HG02642 (cell line): Measurements from ENCODE around the gene PPP1CA.

Source experiments
- ATAC-seq: cut with Tn5 transposase; IDR thresholded peaks from one replicate; pipeline ENCODE4 v1.9.1; 2021; ENCODE audit warnings: mild to moderate bottlenecking; ENCODE audit not compliant: unreplicated experiment, poor library complexity

PPP1CA gene

DNA sequence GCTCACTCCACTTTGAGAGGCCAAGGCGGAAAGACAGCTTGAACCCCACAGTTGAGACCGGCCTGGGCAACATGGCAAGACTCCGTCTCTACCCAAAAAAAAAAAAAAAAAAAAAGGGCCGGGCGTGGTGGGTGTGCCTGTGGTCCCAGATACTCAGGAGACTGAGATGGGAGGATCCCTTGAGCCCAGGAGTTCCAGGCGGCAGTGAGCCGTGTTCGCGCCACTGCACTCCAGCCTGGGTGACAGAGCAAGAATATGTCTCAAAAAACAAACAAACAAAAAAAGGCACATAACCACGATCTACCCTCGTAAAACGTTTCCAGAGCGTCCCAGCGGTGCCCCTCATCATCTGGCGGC lies 10.7 kb downstream of the PPP1CA start:
- ATAC-seq, result no peak

DNA sequence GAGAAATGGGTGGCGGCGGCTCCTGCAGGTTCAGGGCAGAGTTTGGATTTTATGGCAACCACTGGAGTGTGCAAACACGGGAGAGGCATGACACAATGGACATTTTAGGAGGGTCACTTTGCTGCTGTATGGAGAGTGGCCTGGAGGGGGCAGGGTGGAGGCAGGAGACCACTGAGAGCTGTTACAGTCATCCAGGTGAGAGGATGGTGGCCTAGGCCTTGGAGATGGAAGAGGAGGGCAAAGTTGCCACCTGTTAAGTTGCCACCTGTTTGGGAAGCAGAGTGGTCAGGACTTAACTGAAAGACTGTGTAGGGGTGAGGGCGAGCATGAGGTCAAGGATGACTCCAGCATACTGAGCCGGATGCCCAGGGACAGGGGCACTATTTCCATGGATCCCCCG lies 12.2 kb downstream of the PPP1CA start:
- ATAC-seq, result no peak

DNA sequence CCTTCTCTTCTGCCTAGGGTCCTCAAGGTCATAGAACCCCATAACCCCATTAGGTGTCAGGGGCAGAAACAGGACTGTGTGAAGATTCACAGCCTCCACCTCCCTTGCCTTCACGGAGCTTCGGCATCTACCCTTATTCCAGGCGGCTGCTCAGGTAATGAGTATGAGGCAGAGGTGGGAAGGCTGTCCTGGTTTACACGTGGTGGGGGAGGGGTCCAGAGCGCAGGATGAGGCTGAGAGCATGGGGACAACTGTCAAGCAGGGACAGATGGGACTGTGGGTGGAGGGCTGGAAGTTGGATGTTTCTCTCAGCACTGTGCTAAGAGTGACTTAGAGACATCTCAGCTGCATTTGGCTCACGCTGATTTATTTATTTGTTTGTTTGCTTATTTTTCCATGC lies 14.1 kb downstream of the PPP1CA start:
- ATAC-seq, result no peak

DNA sequence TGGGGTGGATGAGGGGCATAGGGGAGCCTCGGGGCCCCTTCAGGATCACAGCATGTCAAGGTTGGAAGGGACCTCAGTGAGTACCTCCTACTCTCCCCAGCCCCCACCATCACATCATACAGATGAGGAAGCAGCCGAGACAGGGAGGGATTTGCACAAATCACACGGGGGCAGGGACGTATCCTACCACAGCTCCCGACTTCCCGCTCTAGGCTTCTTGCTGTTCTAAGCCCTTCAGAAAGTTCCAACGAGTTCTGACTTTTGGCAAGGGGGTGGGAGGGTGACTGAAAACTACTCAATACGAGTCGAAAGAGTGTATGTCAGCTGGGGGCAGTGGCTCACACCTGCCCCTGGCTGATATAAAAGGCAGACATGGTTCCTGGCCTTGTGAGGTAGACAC lies 14.6 kb downstream of the PPP1CA start:
- ATAC-seq, result no peak

DNA sequence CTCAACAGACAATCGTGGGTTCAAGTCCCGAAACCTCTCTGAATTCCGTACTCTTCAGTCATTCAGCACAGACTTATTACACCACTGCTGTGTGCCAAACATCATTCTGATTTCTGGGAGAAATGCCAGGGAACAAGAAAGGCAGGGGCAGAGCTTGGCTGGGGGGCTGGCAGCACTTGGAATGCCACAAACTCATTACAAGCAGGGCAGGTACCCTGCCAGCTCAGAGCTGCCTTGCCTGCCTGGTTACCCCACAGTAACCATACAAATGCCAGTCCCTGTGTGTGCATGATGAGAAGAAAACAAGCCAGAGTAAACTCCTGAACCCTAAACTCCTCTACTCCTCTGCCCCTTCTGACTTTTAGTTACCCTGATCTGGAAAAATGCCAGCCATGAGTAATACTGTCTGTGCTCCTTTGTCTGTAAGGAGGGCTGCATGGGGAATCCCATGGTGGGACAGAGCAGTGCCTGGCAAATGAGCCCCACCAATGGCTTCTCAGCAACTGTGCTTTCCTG lies 16.7 kb downstream of the PPP1CA start:
- ATAC-seq, result no peak

DNA sequence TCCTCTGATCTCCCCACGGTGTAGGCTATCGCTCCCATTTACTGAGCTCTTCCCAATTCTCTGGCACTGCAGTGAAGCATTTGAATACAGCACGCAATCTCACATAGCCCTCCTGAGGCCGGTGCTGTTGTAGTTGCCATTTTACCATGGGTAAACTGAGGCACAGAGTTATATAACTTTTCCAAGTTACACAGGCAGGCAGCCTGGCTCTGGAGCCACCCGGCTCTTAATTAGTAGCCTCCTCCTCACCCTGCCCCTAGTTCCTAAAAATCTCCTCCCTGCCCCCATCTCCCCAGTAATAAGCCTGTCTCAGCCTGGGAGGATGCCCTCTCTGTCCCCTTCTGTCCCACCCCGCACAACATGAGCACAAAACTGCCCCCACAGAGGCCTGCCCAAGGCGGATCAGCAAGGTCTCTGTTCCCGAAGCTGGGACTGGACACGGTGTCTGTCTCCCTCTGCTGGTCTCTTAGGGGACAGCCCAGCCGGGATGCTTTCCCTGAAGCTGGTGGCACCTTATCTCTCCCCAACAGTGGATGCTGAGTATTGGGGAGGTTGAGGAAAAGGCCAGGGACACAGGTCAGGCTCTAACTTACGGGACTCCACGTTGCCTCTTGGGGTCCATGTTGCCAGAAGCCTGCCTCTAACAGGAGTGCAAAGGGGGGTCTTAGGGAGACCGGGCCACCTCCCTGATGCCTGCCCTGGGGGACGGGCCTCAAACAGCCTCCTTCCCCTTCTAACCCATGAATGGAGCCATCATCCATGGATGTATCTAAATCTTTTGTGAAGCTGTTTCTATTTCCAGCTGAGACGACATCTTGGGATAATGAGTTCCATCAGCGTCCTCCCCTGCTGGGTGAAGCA lies 19.2 kb downstream of the PPP1CA start:
- peak; percentile 57 for ATAC-seq

DNA sequence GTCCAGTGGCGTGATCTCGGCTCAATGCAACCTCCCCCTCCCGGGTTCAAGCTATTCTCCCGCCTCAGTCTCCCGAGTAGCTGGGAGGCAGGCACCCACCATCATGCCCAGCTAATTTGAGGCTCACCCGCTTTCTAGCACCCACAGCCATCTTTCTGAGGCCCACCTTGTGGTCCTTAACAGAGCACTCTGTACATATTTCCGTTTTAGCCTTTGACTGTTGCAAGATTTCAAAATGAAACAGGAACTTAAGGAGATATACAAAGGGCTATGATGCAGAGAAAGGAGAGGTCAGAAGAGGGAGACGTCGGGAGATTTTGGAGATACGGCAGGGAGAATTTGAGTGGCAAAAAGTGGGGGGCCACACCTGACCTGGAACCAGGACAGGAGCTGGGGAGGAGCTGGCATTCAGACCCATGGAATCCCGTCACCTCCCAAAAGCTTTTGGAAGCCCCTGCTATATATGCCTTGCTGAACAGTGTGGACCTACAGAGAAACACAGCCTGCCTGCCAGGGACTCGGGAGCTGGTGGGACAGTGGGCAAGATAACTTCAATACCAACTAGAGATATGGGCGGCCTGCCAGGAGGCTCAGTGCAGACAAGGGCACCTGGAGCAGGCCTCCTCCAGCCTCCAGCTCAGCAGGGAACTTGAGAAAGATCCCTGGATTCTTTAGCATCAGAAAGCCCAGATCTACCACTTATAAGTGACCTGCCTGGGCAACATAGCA lies 20.2 kb downstream of the PPP1CA start:
- no peak for ATAC-seq

DNA sequence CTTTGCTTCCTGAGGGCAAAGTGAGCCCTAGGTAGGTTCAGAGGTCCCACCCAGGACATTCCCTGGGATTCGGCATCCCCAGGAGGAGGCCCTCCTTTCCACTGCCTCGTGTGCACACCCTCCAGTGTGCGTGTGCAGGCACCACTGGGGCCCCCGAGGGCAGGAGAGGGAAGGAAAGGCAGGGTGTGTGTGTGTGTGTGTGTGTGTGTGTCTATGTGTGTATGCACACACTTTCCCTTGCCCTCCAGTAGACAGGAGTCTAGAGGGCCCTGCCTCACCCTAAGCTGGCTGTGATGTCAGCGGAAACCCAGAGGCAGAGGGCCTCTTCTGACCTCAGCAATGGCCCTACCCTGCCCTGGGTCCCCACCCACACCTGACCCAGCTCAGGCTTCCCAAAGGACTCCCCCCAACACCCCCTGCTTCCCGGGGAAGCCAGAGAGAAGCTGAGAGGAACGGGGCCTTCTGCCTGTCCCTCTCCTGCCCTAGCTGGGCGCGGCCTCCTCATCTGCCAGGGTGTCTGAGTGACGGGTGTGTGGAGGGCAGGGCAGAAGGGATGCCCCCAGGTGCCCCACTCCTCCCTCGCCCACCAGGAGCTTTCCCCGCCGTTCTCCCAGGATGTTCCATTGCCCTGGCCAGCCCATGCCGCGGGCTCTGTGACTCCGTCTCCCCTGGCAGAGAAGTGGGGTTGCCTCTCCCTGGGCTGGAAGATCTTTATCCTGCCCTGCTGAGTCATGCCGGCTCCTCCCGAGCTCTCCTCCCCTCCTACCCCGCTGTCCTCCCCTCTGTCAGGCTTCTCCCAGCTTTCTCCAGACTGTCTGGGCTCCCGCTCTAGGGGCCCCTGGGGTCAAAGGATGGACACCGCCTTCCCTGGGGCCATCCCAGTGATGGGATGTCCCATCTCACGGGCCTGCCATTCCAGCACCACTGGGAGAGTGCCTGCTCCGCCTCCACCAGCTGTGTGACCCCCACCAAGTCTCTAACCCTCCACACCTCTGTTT lies 22.3 kb downstream of the PPP1CA start:
- ATAC-seq, result no peak

DNA sequence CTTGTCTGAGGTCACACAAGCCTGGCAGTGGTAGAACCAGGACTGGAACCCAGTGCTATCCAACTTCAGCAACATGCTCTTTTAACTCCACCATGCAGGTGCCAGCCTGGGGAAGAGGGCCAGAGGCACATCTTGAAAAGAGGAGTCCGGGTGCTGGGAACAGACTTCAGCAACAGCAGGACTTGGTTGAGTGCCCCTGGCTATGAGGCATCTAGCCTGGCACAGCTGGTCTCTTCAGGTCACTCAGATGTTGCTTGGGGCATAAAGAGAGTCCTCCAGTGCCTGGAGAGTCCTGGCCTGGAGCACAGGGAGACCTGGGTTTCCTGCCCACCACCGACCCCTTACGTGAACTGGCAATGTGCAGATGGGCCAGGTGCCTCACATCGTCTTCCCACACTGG lies 23.1 kb downstream of the PPP1CA start:
- ATAC-seq, result no peak

DNA sequence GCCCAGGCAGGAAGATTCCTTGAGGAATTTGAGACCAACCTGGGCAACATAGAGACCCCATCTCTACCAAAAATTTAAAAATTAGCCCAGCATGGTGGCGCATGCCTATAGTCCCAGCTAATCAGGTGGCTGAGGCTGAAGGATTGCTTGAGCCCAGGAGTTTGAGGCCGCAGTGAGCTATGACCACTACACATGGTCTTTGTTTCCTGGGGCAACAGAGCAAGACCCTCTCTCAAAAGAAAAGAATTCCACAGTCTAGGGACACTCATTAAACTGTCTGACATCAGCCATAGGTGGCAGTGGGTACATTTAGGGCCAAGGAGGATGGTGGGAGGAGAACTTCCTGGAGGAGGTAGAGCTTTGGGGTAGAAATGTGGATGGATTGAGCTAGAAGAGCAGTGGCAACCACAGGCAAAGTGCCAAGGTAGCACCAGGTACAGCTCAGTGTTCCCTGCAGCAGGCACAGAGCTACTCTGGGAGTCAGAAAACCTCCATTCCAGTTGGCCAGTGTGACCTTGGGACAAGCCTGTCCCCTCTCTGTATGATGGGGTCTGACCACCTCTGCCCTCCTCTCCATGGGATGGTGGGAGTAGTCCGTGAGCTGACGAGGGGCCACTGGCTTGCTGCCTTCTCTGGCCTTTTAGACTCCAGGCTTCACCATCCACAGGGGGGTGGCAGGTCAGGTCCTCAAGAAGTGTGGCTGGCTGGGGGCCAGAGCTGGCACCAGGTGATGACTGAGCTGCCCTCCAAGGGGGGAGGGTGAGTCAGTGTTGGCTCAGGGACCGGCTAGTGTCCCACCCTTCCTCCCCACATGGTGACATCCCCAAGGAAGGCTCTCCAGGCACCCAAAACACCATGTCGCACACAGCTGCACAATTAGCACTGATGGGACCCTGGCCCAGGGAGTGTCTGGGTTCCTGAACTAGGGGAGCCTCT lies 24.5 kb downstream of the PPP1CA start:
- no peak for ATAC-seq

DNA sequence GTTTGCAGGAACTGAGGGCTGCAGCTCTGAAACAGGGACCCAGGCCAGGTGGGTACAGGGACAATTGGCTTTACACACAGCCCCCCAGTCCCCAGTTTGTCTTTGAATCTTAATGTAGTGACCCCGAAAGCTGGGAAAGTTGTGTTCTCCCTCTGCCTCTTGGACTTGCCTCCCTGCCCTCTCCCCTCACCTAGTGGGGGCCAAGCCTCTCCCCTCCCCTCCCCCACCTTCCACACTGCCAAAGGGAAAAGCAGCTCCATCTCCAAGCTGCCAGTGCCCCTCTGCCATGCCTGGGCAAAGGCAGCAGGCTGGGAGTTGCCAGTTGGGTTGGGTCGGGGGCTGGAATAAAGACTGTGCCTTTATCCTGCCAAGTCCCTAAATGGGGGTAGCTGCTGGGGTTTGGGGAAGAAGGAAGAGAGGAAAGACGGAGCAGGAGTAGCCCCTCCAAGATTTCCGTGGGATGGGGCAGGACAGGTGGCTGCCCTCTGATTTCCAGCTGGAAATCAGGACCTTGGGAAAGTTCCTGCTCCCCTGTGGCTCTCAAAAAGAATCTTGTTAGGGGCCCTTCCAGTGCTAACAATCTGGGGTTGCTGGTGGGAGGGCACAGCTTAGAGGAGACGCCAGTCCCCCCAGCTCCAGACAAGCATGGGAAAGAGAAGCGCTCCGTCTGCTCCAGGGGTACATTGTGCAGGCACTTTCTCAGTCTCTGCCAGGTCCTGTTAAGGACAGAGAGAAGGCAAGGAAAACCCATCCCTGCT lies 25.4 kb downstream of the PPP1CA start:
- ATAC-seq, result no peak

DNA sequence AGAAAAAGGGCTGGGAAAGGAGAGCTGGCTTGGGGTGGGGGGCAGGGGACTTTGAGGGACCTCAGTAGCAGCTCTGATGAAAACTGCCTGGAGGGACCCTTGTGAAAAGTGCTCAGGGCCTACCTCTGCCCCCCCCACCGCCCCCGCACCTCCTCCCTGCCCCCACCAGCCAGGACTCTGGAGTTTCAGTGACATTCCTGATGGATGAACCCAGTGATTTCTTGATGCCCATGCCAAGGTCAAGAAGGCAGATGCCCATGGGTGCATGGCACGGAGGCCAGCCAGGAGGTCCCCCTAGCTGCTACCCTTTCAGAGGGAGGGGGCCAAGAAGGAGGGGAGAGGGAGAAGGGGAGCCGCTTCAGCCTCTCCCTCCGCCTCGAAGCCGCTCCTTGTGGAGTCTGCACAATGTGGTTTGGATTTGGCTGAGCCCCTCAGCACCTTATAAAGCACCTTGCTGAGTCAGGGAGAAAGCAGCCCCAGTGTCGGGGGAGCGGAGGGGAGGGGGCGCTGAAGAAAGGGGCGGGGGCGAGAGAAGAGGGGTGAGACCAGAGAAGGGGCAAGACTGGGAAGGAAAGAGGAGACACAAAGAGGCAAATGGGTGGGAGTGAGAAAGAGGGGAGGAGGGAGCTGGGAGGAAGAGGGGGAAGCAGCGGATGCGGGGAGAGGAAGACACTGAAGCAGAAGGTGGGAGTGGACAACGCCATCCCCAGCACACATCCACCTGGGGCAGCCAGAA lies 26.2 kb downstream of the PPP1CA start:
- no peak for ATAC-seq

DNA sequence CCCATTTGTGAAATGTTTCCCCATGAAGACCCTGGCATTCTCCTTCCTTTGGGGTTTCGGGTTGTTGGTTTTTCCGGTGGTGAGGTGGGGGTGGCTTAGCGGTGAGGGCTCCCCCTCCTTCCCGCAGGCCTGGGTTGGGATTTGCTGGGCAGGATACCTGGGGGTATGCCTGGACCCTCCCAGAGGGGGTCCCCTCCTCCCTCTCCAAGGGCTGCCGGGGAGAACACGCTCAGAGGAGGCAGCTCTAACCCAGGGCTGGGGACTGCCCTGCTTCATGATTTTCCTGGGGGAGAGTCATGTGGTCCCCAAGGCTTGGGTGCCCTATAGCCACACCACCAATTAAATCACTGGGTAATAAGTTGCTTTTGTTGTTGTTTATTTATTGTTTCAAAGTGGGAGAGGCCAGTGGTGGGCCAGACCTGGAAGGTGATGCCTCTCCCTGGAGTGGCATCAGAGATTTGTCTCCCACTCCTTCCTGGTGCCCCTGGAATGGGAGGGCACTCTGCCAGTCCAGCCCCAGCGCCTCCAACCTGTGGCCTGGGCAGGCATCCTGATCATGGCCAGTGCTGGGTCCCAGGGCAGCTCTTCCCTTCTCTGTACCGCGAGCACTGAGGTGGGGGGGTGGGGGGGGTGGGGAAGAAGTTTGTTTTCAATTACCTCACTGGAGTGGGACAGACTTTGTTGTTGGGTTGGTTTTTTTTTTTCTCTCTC lies 26.9 kb downstream of the PPP1CA start:
- no peak for ATAC-seq

DNA sequence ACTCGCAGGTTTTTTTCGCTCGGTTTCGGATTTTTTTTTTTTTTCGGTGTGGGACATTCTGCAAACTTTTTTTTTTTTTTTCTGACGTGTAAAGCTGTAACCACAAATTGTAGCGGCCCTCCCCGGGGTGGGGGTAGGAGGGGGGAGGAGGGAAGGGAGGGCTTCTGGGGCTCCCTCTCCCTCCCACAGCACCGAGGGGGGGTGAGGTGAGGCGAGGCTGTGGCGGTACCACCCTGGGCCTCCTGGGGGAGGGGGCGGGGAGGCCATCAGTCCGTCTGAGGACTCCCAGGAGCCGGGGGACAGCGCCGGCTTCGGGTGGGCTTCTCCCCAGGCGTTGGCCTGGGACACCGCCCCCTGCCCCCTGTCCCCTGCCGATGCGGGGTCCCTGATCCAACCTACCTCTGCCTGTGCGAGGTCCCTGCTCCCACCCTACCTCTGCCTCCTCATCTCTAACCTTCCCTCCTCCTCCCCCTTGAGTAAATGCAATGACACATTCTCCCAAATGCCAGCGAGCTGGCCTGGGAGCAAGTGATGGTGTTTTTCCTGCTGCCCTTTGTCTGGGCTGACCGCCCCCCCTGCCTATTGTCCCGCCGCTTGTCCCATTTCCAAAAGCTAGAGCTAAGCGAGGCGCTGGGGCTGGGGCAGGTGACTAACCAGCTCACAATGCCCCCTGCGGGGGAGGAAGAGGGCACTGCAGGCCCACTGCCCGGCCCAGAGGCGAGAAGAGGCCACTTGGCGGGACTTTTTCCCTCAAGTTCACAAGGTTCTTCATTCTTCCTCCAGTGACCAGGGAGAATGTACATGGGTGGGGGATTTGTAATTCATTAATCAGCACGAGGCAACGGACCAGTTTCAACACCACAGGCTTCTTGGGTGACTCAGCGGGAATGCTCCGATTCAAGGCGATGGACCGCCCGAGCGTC lies 27.7 kb downstream of the PPP1CA start:
- peak; percentile 23 for ATAC-seq

DNA sequence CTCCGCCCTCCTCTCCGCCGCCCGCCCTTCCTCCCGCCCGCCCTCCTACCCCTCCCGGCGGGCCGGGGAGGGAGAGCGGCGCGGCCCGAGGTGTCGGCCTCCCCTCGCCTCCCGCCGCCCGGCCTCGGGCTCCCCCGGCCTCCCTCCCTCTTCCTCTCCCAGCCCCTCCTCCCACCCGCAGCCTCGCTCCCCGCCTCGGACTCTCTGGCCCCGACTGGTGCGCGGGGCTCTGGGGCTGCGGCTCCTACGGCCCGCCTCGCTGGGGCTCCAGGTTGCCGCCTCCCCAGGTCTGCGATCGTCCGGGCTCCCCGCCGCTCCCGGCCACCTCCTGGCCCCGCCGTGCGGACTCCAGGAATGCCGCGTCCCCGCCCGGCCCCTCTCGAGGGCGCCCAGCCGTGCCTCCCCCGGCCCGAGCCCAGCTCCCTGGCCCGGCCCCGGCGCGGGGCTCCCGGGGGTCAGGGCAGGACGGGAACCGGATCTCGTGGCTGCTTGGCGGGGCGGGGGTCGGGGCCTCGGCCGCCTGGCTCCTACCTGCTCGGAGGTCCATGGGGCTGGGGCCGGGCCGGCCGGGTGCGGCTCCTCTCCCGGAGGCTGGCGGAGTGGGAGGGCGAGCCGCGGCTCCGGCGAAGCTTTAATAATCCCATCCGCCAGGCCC lies 28.5 kb downstream of the PPP1CA start, which contains the start of gene CLCF1:
TSS of gene CLCF1 (minus strand) at position 606 of the 655 bp plus-strand sequence. CDS start at position 547, 59 bp downstream.
- peak; percentile 29 for ATAC-seq
